Endothelial cell (in vitro differentiated cells): ENCODE data around the gene NEU3. TPM values are rescaled to one million over a fixed set of nuclear protein-coding genes. Genes with fewer than 3 reads are reported as not detected.

Experiments used
- DNase-seq: peaks from one replicate; pipeline ENCODE4 v3.0.0; 2021; ENCODE audit warnings: low spot score
- H3K27ac Mint-ChIP-seq: one replicate; pipeline ENCODE4 v1.8.0; 2021; ENCODE audit warnings: mixed read lengths, inconsistent platforms; ENCODE audit not compliant: unreplicated experiment
- H3K27me3 Mint-ChIP-seq: one replicate; pipeline ENCODE4 v1.8.0; 2021; ENCODE audit warnings: mild to moderate bottlenecking, moderate library complexity, mixed read lengths, inconsistent platforms; ENCODE audit not compliant: unreplicated experiment
- H3K36me3 Mint-ChIP-seq: one replicate; pipeline ENCODE4 v1.8.0; 2021; ENCODE audit warnings: mild to moderate bottlenecking, low read depth, mixed read lengths, inconsistent platforms; ENCODE audit not compliant: unreplicated experiment
- H3K4me1 Mint-ChIP-seq: one replicate; pipeline ENCODE4 v1.8.0; 2021; ENCODE audit warnings: mild to moderate bottlenecking, mixed read lengths, inconsistent platforms; ENCODE audit not compliant: unreplicated experiment
- H3K4me3 Mint-ChIP-seq: one replicate; pipeline ENCODE4 v1.8.0; 2021; ENCODE audit warnings: mild to moderate bottlenecking, mixed read lengths, inconsistent platforms; ENCODE audit not compliant: unreplicated experiment
- H3K9me3 Mint-ChIP-seq: one replicate; pipeline ENCODE4 v1.8.0; 2021; ENCODE audit warnings: mixed read lengths, inconsistent platforms; ENCODE audit not compliant: unreplicated experiment
- CTCF ChIP-seq: fragments of 200-600 bp; sonication (generic); IDR thresholded peaks from one replicate; pipeline ENCODE4 v1.5.0; 2021; ENCODE audit warnings: antibody characterized with exemption; ENCODE audit not compliant: unreplicated experiment
- total RNA-seq: library from RNA; stranded (reverse); fragmentation: NEBNext Ultra II Directional; extraction: Animal tissue kit (Norgen Biotek cat#: 25700); gene quantifications from one replicate; pipeline ENCODE4 v1.2.1, GENCODE V29; 2021; ENCODE audit not compliant: unreplicated experiment

NEU3 gene
- total RNA-seq, 1 donor from 2014 or later: 11.8 TPM

- Mint-ChIP-seq H3K36me3 (peaks cover 17% of the 10 kb centered on the region), H3K27ac (no peak overlapping the region), H3K4me1 (no peaks in the 10 kb centered on the region), H3K9me3 (peaks cover 7% of the 10 kb centered on the region), H3K4me3 (no peak overlapping the region), H3K27me3 (no peaks in the 10 kb centered on the region)
- no peak for TF ChIP-seq CTCF
- no peak for DNase-seq
Observed at GRCh38 chr11:75022296-75022695, 33.6 kb downstream of the NEU3 start.

GRCh38 chr11:75022759-75023396, 34.1 kb downstream of the NEU3 start:
- no peak overlapping the region for H3K27ac Mint-ChIP-seq
- H3K9me3 Mint-ChIP-seq: peaks cover 7% of the 10 kb centered on the region
- H3K4me1 Mint-ChIP-seq: no peaks in the 10 kb centered on the region
- H3K27me3 Mint-ChIP-seq: no peaks in the 10 kb centered on the region
- H3K4me3 Mint-ChIP-seq: no peak overlapping the region
- peak; percentile 94 for TF ChIP-seq CTCF
- peaks cover 14% of the 10 kb centered on the region for H3K36me3 Mint-ChIP-seq
- peak; percentile 89 for DNase-seq

DNA sequence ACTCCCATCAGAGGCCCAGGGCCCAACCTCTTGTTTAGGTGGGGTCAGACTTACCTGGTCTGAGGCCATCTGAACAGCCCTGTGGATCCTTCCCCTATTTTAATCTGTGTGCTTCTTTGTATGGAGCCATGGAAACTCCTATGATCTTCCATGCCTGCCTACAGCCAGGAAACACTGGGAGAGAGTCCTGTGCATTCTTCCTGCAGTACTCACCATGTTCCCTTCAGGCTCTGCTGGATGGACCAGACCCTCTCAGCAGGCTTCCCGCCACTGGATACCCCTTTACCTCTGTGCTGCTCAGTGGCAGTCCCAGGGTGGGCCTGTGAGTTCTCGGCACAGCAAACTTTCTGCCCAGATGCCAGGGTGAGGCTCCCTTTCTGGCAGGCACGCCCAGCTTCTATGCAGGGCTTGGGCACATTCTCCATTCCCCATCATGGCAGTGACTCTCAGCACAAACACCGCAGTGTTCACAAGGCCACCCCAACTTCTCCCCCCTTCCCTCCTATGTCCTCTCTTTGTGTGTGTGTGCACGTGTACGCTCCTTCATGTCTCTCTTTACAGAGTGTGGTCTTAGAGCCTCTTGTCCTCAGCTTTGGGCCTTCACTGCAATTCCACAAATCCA, 34.8 kb downstream of the NEU3 start:
- Mint-ChIP-seq H3K4me3 (no peak overlapping the region), H3K9me3 (peaks cover 5% of the 10 kb centered on the region), H3K36me3 (peaks cover 10% of the 10 kb centered on the region), H3K4me1 (no peaks in the 10 kb centered on the region), H3K27ac (no peak overlapping the region), H3K27me3 (no peaks in the 10 kb centered on the region)
- no peak for TF ChIP-seq CTCF
- DNase-seq: no peak

GRCh38 chr11:75024068-75024449, 35.3 kb downstream of the NEU3 start:
- no peaks in the 10 kb centered on the region for H3K4me1 Mint-ChIP-seq
- no peaks in the 10 kb centered on the region for H3K27me3 Mint-ChIP-seq
- H3K36me3 Mint-ChIP-seq: peaks cover 5% of the 10 kb centered on the region
- peaks cover under 1% of the 10 kb centered on the region for H3K9me3 Mint-ChIP-seq
- no peak for TF ChIP-seq CTCF
- no peak for DNase-seq
- H3K27ac Mint-ChIP-seq: no peak overlapping the region
- no peak overlapping the region for H3K4me3 Mint-ChIP-seq

GRCh38 chr11:75024764-75025211, 36.1 kb downstream of the NEU3 start:
- no peaks in the 10 kb centered on the region for H3K27me3 Mint-ChIP-seq
- no peak for DNase-seq
- H3K27ac Mint-ChIP-seq: no peak overlapping the region
- H3K9me3 Mint-ChIP-seq: no peaks in the 10 kb centered on the region
- no peak for TF ChIP-seq CTCF
- H3K4me3 Mint-ChIP-seq: no peak overlapping the region
- H3K36me3 Mint-ChIP-seq: peaks cover 5% of the 10 kb centered on the region
- no peaks in the 10 kb centered on the region for H3K4me1 Mint-ChIP-seq
